ENCODE measurements around the gene PRKCA.

PRKCA gene

DNA sequence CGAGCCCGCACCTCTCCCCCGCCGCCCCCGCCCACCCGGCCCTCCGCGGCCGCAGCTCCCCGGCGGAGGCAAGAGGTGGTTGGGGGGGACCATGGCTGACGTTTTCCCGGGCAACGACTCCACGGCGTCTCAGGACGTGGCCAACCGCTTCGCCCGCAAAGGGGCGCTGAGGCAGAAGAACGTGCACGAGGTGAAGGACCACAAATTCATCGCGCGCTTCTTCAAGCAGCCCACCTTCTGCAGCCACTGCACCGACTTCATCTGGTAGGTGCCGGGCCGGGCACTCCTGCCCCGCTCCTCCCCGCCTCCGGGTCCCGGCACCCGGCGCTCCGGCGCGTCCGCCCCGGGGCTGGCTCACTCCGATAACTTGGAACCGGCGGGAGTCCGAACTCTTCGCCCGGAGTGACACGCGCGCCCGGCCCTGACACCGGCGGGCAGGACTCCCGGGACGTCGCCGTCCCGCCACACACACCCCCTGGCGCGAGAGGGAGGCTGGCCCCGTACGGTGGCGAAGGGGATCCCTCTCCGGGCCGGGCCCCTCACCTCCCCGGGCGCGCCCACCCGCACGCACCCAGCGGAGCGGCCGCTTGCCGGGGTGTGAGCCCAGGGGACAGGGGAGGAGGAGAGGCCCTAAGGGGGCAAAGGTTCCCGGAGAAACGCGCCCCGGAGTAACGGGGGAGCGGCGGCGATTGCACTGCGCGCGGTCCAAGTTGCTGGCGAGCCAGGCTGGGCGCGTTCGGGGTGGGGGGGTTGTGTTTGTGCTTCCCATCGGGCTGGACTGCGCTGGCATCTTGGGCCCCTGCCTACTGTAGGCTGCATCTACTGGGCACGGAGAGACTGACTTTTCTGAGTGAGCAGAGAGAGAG is 581 bp downstream of the PRKCA start:
- peak; percentile 18 to 35 for DNase-seq
- Histone ChIP-seq H3K9me3 (ENCODE audit: insufficient read depth, low read depth, low read length) (no peaks in the 10 kb centered on the region), H4K8ac (ENCODE audit: low read depth, low read length) (peak overlapping the region; percentile 53), H3K4me2 (ENCODE audit: low read length) (peak overlapping the region; percentile 100), H3K27me3 (ENCODE audit: insufficient read depth, low read length) (peaks cover 3% of the 10 kb centered on the region), H2AK5ac (ENCODE audit: low read length) (no peak overlapping the region), H3K36me3 (ENCODE audit: control insufficient read depth in 1 of 2, insufficient read depth in 2 of 2, low read length in 2 of 2) (no peaks in the 10 kb centered on the region), H3K79me2 (ENCODE audit: control insufficient read depth, insufficient read depth, low read length, poor library complexity) (peaks cover 2% of the 10 kb centered on the region), H3K18ac (ENCODE audit: low read length) (no peak overlapping the region), H2BK120ac (ENCODE audit: insufficient read depth, low read length, poor library complexity) (no peak overlapping the region), H3K4me3 (ENCODE audit: low read depth, low read length) (peak overlapping the region; percentile 81), H3K14ac (ENCODE audit: low read length) (no peak overlapping the region), H2BK5ac (ENCODE audit: low read depth, low read length, poor library complexity) (no peak overlapping the region), H3K4me1 (ENCODE audit: control insufficient read depth in 1 of 2, insufficient read depth in 2 of 2, low read length in 2 of 2) (peaks cover 3 to 7% of the 10 kb centered on the region in 2 experiments), H3K27ac (ENCODE audit: low read depth, low read length) (no peak overlapping the region), H3K23ac (ENCODE audit: low read length) (no peak overlapping the region), H3K9ac (ENCODE audit: low read length) (peak overlapping the region; percentile 55), H3K4ac (ENCODE audit: low read depth, low read length) (no peak overlapping the region), H2AFZ (ENCODE audit: insufficient read depth, low read length, poor library complexity) (peak overlapping the region; percentile 13), H4K91ac (ENCODE audit: low read depth, low read length) (no peak overlapping the region), H2BK12ac (ENCODE audit: low read length) (no peak overlapping the region), H4K12ac (ENCODE audit: low read depth, low read length) (no peak overlapping the region), H3K79me1 (ENCODE audit: low read length) (peaks cover 2% of the 10 kb centered on the region)
- no CpG with 5 or more reads among the region's 91 CpGs for WGBS (ENCODE audit: extremely low coverage, insufficient coverage, insufficient read length)

DNA sequence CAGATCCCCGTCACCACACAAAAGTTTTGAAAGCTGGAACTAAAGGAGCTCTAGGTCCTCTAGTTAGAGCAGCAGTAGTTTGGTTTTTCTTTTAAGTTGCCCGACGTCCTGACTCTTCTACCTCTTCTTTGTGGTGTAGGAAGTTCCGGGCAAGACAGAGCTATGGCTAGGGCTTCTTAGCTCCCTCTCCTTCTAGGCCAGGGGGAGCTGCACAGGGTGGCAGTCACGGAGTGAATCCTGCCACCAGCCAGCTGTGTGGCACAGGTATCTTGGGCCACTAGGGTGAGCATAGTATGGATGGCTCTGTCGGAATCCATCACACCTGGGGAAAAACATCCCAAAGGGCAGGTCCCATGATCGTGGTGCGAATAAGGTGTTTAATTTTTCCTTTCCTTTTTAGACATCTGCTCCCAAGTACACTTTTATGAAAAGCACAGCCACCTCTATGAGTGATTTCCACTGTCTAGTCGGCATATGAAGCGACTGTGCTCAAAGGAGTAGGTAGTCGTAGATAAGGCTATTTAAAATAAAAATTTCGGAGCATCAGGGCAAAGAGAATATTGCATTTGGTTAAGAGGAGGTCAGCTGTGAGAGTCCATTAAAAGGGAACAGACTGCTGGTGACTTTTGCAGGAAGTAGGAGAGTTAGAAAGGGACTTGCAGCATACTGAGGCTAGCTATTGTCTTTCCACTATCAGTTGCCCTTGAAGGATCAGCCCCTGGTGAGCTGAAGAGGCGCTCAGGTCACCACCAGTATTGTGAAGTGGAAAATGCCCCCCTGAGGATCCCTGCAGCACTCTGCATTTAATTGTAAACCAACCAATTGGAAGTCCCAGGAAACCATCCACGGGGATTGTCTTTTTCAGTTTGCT is 2.1 kb downstream of the PRKCA start:
- H3K4ac ChIP-seq (ENCODE audit: low read depth, low read length) = no peak overlapping the region
- H3K79me2 ChIP-seq (ENCODE audit: control insufficient read depth, insufficient read depth, low read length, poor library complexity) = peaks cover 2% of the 10 kb centered on the region
- H3K4me2 ChIP-seq (ENCODE audit: low read length) = peak overlapping the region; percentile 33
- no peak overlapping the region for H4K8ac ChIP-seq (ENCODE audit: low read depth, low read length)
- H4K91ac ChIP-seq (ENCODE audit: low read depth, low read length) = no peak overlapping the region
- DNase-seq = no peak
- H3K36me3 ChIP-seq (ENCODE audit: control insufficient read depth in 1 of 2, insufficient read depth in 2 of 2, low read length in 2 of 2) = no peaks in the 10 kb centered on the region
- no peak overlapping the region for H4K12ac ChIP-seq (ENCODE audit: low read depth, low read length)
- no peak overlapping the region for H3K9ac ChIP-seq (ENCODE audit: low read length)
- no peak overlapping the region for H3K27ac ChIP-seq (ENCODE audit: low read depth, low read length)
- no peak overlapping the region for H2BK5ac ChIP-seq (ENCODE audit: low read depth, low read length, poor library complexity)
- H3K27me3 ChIP-seq (ENCODE audit: insufficient read depth, low read length) = peaks cover 3% of the 10 kb centered on the region
- H3K23ac ChIP-seq (ENCODE audit: low read length) = no peak overlapping the region
- peaks cover 3 to 7% of the 10 kb centered on the region in 2 experiments for H3K4me1 ChIP-seq (ENCODE audit: control insufficient read depth in 1 of 2, insufficient read depth in 2 of 2, low read length in 2 of 2)
- no peak overlapping the region for H2BK120ac ChIP-seq (ENCODE audit: insufficient read depth, low read length, poor library complexity)
- peaks cover 2% of the 10 kb centered on the region for H3K79me1 ChIP-seq (ENCODE audit: low read length)
- no peak overlapping the region for H3K14ac ChIP-seq (ENCODE audit: low read length)
- no peak overlapping the region for H3K18ac ChIP-seq (ENCODE audit: low read length)
- no peaks in the 10 kb centered on the region for H3K9me3 ChIP-seq (ENCODE audit: insufficient read depth, low read depth, low read length)
- H2BK12ac ChIP-seq (ENCODE audit: low read length) = no peak overlapping the region
- no peak overlapping the region for H3K4me3 ChIP-seq (ENCODE audit: low read depth, low read length)
- H2AK5ac ChIP-seq (ENCODE audit: low read length) = no peak overlapping the region
- no peak overlapping the region for H2AFZ ChIP-seq (ENCODE audit: insufficient read depth, low read length, poor library complexity)
- no CpG with 5 or more reads among the region's 14 CpGs for WGBS (ENCODE audit: extremely low coverage, insufficient coverage, insufficient read length)

DNA sequence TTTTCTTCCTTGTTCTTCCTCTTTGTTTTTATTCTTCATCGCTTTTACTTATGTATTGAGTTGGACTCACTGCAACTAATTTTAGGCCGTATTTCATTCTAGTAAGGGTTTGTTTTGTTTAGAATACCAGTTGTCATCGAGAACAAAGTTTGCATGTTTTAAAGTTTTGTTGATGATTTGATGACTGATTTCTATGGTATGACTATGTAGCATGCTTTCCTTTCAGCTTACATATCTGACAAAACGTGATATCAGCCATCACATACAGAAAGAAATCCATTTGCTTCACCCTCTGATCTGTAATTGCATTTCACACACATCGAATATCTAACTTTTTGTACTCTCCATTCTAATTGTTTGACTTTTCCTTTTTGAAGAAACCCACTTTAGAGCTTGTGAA is 4.0 kb downstream of the PRKCA start:
- Histone ChIP-seq H2AFZ (ENCODE audit: insufficient read depth, low read length, poor library complexity) (no peak overlapping the region), H3K36me3 (ENCODE audit: control insufficient read depth in 1 of 2, insufficient read depth in 2 of 2, low read length in 2 of 2) (no peaks in the 10 kb centered on the region), H3K27ac (ENCODE audit: low read depth, low read length) (no peak overlapping the region), H3K23ac (ENCODE audit: low read length) (no peak overlapping the region), H2BK5ac (ENCODE audit: low read depth, low read length, poor library complexity) (no peak overlapping the region), H3K4me1 (ENCODE audit: control insufficient read depth in 1 of 2, insufficient read depth in 2 of 2, low read length in 2 of 2) (peaks cover 3 to 7% of the 10 kb centered on the region in 2 experiments), H2AK5ac (ENCODE audit: low read length) (no peak overlapping the region), H4K12ac (ENCODE audit: low read depth, low read length) (no peak overlapping the region), H3K4me2 (ENCODE audit: low read length) (no peak overlapping the region), H3K9me3 (ENCODE audit: insufficient read depth, low read depth, low read length) (no peaks in the 10 kb centered on the region), H3K79me2 (ENCODE audit: control insufficient read depth, insufficient read depth, low read length, poor library complexity) (peaks cover 2% of the 10 kb centered on the region), H3K4me3 (ENCODE audit: low read depth, low read length) (no peak overlapping the region), H4K91ac (ENCODE audit: low read depth, low read length) (no peak overlapping the region), H2BK12ac (ENCODE audit: low read length) (no peak overlapping the region), H3K14ac (ENCODE audit: low read length) (no peak overlapping the region), H4K8ac (ENCODE audit: low read depth, low read length) (no peak overlapping the region), H3K79me1 (ENCODE audit: low read length) (peaks cover 2% of the 10 kb centered on the region), H3K18ac (ENCODE audit: low read length) (no peak overlapping the region), H3K27me3 (ENCODE audit: insufficient read depth, low read length) (no peaks in the 10 kb centered on the region), H3K4ac (ENCODE audit: low read depth, low read length) (no peak overlapping the region), H2BK120ac (ENCODE audit: insufficient read depth, low read length, poor library complexity) (no peak overlapping the region), H3K9ac (ENCODE audit: low read length) (no peak overlapping the region)
- peak in 1 of 2 donors; percentile 83 for DNase-seq
- WGBS (ENCODE audit: extremely low coverage, insufficient coverage, insufficient read length) = no CpG with 5 or more reads among the region's 5 CpGs

DNA sequence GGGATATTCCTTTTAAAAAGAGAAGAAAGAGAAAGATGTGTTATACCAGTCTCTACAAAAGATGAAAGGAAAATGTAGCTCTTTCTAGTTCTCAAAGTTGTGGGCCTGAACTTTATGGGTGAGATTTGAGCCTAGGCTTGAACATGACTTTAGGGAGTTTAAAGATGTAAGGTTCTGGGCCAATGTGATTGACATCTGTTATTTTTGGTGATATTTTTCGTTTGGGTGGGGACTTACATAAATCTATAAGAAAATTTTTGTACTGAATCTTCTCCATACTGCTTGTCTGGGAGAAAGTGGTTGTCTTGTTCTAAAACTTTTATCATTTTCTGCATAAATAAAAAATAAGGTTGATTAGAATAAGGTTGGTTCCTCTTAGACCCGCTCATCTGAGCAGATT is 4.8 kb downstream of the PRKCA start:
- Histone ChIP-seq H3K36me3 (ENCODE audit: control insufficient read depth in 1 of 2, insufficient read depth in 2 of 2, low read length in 2 of 2) (no peaks in the 10 kb centered on the region), H3K27ac (ENCODE audit: low read depth, low read length) (no peak overlapping the region), H3K27me3 (ENCODE audit: insufficient read depth, low read length) (no peaks in the 10 kb centered on the region), H2AFZ (ENCODE audit: insufficient read depth, low read length, poor library complexity) (no peak overlapping the region), H3K79me2 (ENCODE audit: control insufficient read depth, insufficient read depth, low read length, poor library complexity) (no peaks in the 10 kb centered on the region), H3K9ac (ENCODE audit: low read length) (no peak overlapping the region), H3K4ac (ENCODE audit: low read depth, low read length) (no peak overlapping the region), H2AK5ac (ENCODE audit: low read length) (no peak overlapping the region), H4K91ac (ENCODE audit: low read depth, low read length) (no peak overlapping the region), H2BK5ac (ENCODE audit: low read depth, low read length, poor library complexity) (no peak overlapping the region), H3K18ac (ENCODE audit: low read length) (no peak overlapping the region), H3K14ac (ENCODE audit: low read length) (no peak overlapping the region), H3K23ac (ENCODE audit: low read length) (no peak overlapping the region), H2BK120ac (ENCODE audit: insufficient read depth, low read length, poor library complexity) (no peak overlapping the region), H3K9me3 (ENCODE audit: insufficient read depth, low read depth, low read length) (no peaks in the 10 kb centered on the region), H4K8ac (ENCODE audit: low read depth, low read length) (no peak overlapping the region), H3K79me1 (ENCODE audit: low read length) (peaks cover 2% of the 10 kb centered on the region), H3K4me1 (ENCODE audit: control insufficient read depth in 1 of 2, insufficient read depth in 2 of 2, low read length in 2 of 2) (peaks cover 3 to 7% of the 10 kb centered on the region in 2 experiments), H2BK12ac (ENCODE audit: low read length) (no peak overlapping the region), H3K4me2 (ENCODE audit: low read length) (no peak overlapping the region), H3K4me3 (ENCODE audit: low read depth, low read length) (no peak overlapping the region), H4K12ac (ENCODE audit: low read depth, low read length) (no peak overlapping the region)
- DNase-seq = no peak
- no CpG with 5 or more reads among the region's 2 CpGs for WGBS (ENCODE audit: extremely low coverage, insufficient coverage, insufficient read length)

All from trophoblast cell (in vitro differentiated cells and primary cell).